HepG2 (cell line): ENCODE results near the gene RASSF4.

Experiments
- ATF7 ChIP-seq, 2 experiments: fragments of 450-650 bp in 1 of 2; sonication (generic) in 1 of 2; formaldehyde crosslinking in 1 of 2; IDR thresholded peaks; 2 replicates each; pipeline versions ENCODE4 v1.4.0 to v1.6.1; 2016 to 2020; ENCODE audit warnings: antibody characterized with exemption in 1 of 2, mild to moderate bottlenecking in 1 of 2, missing genetic modification reagents in 1 of 2
- EZH2 ChIP-seq: conservative IDR thresholded peaks from 2 replicates; pipeline ENCODE4 v1.6.1; 2012; ENCODE audit warnings: mild to moderate bottlenecking, low read depth, low read length, moderate library complexity
- FOXK1 ChIP-seq: sonication (generic); formaldehyde crosslinking; IDR thresholded peaks from 2 replicates; pipeline ENCODE4 v1.4.0; 2020; ENCODE audit warnings: low read depth, missing genetic modification reagents, borderline replicate concordance
- SP1 ChIP-seq, 2 experiments: fragments of 450-650 bp in 1 of 2; sonication (generic) in 1 of 2; formaldehyde crosslinking in 1 of 2; IDR thresholded peaks; 2 replicates each; pipeline versions ENCODE4 v1.4.0 to v1.6.1; 2016 to 2020; ENCODE audit warnings: missing genetic modification reagents in 1 of 2
- TCF7L2 ChIP-seq: IDR thresholded peaks from 2 replicates; pipeline ENCODE4 v1.6.1; 2011; ENCODE audit warnings: mild to moderate bottlenecking, low read depth, low read length, moderate library complexity
- ZNF329 ChIP-seq: sonication (generic); formaldehyde crosslinking; IDR thresholded peaks from 2 replicates; pipeline ENCODE4 v1.9.0; 2021; ENCODE audit warnings: low read depth, mild to moderate bottlenecking, missing genetic modification reagents
- ZNF441 ChIP-seq: sonication (generic); formaldehyde crosslinking; IDR thresholded peaks from 2 replicates; pipeline ENCODE4 v1.7.0; 2021; ENCODE audit warnings: missing genetic modification reagents, borderline replicate concordance
- TF ChIP-seq, protein P1 (sequence below): sonication (generic); formaldehyde crosslinking; IDR thresholded peaks from 2 replicates; pipeline ENCODE4 v1.5.0; 2020; ENCODE audit warnings: mild to moderate bottlenecking, missing genetic modification reagents, moderate library complexity
- TF ChIP-seq, protein P2 (sequence below), 2 experiments: sonication (generic) in 1 of 2; formaldehyde crosslinking in 1 of 2; IDR thresholded peaks; 2 replicates each; pipeline versions ENCODE4 v1.4.0 to v1.6.1; 2018 to 2020; ENCODE audit warnings: missing genetic modification reagents in 2 of 2, borderline replicate concordance in 1 of 2, low read depth in 1 of 2, mild to moderate bottlenecking in 1 of 2, missing biosample characterization in 1 of 2
- TF ChIP-seq, protein P3 (sequence below): sonication (generic); formaldehyde crosslinking; IDR thresholded peaks from 2 replicates; pipeline ENCODE4 v1.8.1; 2023; ENCODE audit warnings: missing genetic modification reagents, inconsistent platforms, borderline replicate concordance
- TF ChIP-seq, protein P4 (sequence below): sonication (generic); formaldehyde crosslinking; IDR thresholded peaks from 2 replicates; pipeline ENCODE4 v1.8.0; 2022; ENCODE audit warnings: mild to moderate bottlenecking, missing genetic modification reagents
- TF ChIP-seq, protein P5 (sequence below): sonication (generic); formaldehyde crosslinking; IDR thresholded peaks from 2 replicates; pipeline ENCODE4 v1.4.0; 2020; ENCODE audit warnings: missing genetic modification reagents, low read depth, mild to moderate bottlenecking, borderline replicate concordance

DNA sequence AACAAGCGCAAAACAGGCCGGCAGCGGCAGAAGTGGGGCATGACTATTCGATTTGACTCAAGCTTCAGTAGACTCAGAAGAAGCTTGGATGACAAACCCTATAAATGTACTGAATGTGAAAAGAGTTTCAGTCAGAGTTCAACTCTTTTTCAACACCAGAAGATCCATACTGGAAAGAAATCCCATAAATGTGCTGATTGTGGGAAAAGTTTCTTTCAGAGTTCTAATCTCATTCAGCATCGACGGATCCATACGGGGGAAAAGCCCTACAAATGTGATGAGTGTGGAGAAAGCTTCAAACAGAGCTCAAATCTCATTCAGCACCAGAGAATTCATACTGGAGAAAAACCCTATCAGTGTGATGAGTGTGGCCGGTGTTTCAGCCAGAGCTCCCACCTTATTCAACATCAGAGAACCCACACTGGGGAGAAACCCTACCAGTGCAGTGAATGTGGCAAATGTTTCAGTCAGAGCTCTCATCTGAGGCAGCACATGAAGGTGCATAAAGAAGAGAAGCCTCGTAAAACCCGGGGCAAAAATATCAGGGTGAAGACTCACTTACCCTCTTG lies 43.9 kb downstream of the RASSF4 start:
- TF ChIP-seq, protein P1, sequence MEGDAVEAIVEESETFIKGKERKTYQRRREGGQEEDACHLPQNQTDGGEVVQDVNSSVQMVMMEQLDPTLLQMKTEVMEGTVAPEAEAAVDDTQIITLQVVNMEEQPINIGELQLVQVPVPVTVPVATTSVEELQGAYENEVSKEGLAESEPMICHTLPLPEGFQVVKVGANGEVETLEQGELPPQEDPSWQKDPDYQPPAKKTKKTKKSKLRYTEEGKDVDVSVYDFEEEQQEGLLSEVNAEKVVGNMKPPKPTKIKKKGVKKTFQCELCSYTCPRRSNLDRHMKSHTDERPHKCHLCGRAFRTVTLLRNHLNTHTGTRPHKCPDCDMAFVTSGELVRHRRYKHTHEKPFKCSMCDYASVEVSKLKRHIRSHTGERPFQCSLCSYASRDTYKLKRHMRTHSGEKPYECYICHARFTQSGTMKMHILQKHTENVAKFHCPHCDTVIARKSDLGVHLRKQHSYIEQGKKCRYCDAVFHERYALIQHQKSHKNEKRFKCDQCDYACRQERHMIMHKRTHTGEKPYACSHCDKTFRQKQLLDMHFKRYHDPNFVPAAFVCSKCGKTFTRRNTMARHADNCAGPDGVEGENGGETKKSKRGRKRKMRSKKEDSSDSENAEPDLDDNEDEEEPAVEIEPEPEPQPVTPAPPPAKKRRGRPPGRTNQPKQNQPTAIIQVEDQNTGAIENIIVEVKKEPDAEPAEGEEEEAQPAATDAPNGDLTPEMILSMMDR (CRISPR knock-in tag): no peak
- TF ChIP-seq, protein P2, sequence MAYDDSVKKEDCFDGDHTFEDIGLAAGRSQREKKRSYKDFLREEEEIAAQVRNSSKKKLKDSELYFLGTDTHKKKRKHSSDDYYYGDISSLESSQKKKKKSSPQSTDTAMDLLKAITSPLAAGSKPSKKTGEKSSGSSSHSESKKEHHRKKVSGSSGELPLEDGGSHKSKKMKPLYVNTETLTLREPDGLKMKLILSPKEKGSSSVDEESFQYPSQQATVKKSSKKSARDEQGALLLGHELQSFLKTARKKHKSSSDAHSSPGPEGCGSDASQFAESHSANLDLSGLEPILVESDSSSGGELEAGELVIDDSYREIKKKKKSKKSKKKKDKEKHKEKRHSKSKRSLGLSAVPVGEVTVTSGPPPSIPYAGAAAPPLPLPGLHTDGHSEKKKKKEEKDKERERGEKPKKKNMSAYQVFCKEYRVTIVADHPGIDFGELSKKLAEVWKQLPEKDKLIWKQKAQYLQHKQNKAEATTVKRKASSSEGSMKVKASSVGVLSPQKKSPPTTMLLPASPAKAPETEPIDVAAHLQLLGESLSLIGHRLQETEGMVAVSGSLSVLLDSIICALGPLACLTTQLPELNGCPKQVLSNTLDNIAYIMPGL (CRISPR knock-in tag; IDR thresholded peaks at IDR 0.05; ENCODE audit: borderline replicate concordance in 1 of 2, low read depth in 1 of 2): no peak
- TF ChIP-seq, protein P3, sequence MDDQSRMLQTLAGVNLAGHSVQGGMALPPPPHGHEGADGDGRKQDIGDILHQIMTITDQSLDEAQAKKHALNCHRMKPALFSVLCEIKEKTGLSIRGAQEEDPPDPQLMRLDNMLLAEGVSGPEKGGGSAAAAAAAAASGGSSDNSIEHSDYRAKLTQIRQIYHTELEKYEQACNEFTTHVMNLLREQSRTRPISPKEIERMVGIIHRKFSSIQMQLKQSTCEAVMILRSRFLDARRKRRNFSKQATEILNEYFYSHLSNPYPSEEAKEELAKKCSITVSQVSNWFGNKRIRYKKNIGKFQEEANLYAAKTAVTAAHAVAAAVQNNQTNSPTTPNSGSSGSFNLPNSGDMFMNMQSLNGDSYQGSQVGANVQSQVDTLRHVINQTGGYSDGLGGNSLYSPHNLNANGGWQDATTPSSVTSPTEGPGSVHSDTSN: no peak
- TF ChIP-seq ZNF329: no peak
- TF ChIP-seq TCF7L2: no peak
- no peak for TF ChIP-seq SP1 (IDR thresholded peaks at IDR 0.05)
- no peak for TF ChIP-seq SP1 (CRISPR knock-in tag; IDR thresholded peaks at IDR 0.05)
- TF ChIP-seq ZNF441 (CRISPR knock-in tag): no peak
- TF ChIP-seq, protein P4, sequence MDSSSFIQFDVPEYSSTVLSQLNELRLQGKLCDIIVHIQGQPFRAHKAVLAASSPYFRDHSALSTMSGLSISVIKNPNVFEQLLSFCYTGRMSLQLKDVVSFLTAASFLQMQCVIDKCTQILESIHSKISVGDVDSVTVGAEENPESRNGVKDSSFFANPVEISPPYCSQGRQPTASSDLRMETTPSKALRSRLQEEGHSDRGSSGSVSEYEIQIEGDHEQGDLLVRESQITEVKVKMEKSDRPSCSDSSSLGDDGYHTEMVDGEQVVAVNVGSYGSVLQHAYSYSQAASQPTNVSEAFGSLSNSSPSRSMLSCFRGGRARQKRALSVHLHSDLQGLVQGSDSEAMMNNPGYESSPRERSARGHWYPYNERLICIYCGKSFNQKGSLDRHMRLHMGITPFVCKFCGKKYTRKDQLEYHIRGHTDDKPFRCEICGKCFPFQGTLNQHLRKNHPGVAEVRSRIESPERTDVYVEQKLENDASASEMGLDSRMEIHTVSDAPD: no peak
- TF ChIP-seq ATF7 (IDR thresholded peaks at IDR 0.05): no peak
- TF ChIP-seq ATF7 (CRISPR knock-in tag; IDR thresholded peaks at IDR 0.05): no peak
- TF ChIP-seq EZH2: no peak
- TF ChIP-seq FOXK1: no peak
- TF ChIP-seq, protein P5, sequence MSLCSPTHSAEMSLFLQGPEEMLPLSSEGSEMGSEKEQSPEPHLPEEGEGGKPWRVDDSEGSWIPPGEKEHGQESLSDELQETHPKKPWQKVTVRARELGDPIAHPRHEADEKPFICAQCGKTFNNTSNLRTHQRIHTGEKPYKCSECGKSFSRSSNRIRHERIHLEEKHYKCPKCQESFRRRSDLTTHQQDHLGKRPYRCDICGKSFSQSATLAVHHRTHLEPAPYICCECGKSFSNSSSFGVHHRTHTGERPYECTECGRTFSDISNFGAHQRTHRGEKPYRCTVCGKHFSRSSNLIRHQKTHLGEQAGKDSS (CRISPR knock-in tag): no peak
